Osteocyte (in vitro differentiated cells): ENCODE measurements around the gene UNC80. TPM values are rescaled to one million over a fixed set of nuclear protein-coding genes. Genes with fewer than 3 reads are reported as not detected.

ENCODE experiments used
- DNase-seq: peaks from one replicate; pipeline ENCODE4 v3.0.0; 2021; ENCODE audit warnings: mixed read lengths; ENCODE audit not compliant: unreplicated experiment; ENCODE audit errors: extremely low spot score
- H3K27ac Mint-ChIP-seq: one replicate; pipeline ENCODE4 v1.8.0; 2021; ENCODE audit warnings: mild to moderate bottlenecking, mixed read lengths; ENCODE audit not compliant: unreplicated experiment
- H3K27me3 Mint-ChIP-seq: one replicate; pipeline ENCODE4 v1.8.0; 2021; ENCODE audit warnings: mixed read lengths; ENCODE audit not compliant: unreplicated experiment
- H3K36me3 Mint-ChIP-seq: one replicate; pipeline ENCODE4 v1.8.0; 2021; ENCODE audit warnings: mixed read lengths; ENCODE audit not compliant: unreplicated experiment
- H3K4me1 Mint-ChIP-seq: one replicate; pipeline ENCODE4 v1.8.0; 2021; ENCODE audit warnings: mixed read lengths; ENCODE audit not compliant: unreplicated experiment
- H3K4me3 Mint-ChIP-seq: one replicate; pipeline ENCODE4 v1.8.0; 2021; ENCODE audit warnings: mild to moderate bottlenecking, moderate library complexity, mixed read lengths; ENCODE audit not compliant: unreplicated experiment
- H3K9me3 Mint-ChIP-seq: one replicate; pipeline ENCODE4 v1.8.0; 2021; ENCODE audit warnings: mixed read lengths; ENCODE audit not compliant: unreplicated experiment
- CTCF ChIP-seq: fragments of 200-600 bp; sonication (generic); IDR thresholded peaks from 2 replicates; pipeline ENCODE4 v1.5.0; 2021; ENCODE audit warnings: antibody characterized with exemption, mild to moderate bottlenecking, moderate library complexity
- total RNA-seq: library from RNA; stranded (reverse); gene quantifications from 2 replicates; pipeline ENCODE4 v1.2.1, GENCODE V29; 2021

The UNC80 gene
- total RNA-seq, 1 donor from 2014 or later: not detected

DNA sequence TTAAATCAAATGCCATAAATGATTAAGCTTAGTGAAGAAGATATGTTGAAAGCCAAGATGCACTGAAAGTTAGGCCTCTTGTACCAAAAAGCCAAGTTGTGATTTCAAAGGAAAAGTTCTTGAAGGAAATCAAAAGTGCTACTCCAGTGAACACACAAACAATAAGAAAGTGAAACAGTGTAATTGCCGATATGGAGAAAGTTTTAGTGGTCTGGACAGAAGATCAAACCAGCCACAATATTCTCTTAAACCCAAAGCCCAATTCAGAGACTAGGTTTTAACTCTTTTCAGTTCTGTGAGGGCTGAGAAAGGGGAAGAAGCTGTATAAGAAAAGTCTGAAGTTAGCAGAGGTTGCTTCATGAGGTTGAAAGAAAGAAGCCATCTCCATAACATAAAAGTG is 129.0 kb downstream of the UNC80 start:
- TF ChIP-seq CTCF: no peak
- H3K4me1 Mint-ChIP-seq: no peaks in the 10 kb centered on the region
- no peak overlapping the region for H3K27ac Mint-ChIP-seq
- no peak overlapping the region for H3K4me3 Mint-ChIP-seq
- H3K9me3 Mint-ChIP-seq: peaks cover 4% of the 10 kb centered on the region
- no peaks in the 10 kb centered on the region for H3K36me3 Mint-ChIP-seq
- H3K27me3 Mint-ChIP-seq: no peaks in the 10 kb centered on the region
- DNase-seq: no peak

DNA sequence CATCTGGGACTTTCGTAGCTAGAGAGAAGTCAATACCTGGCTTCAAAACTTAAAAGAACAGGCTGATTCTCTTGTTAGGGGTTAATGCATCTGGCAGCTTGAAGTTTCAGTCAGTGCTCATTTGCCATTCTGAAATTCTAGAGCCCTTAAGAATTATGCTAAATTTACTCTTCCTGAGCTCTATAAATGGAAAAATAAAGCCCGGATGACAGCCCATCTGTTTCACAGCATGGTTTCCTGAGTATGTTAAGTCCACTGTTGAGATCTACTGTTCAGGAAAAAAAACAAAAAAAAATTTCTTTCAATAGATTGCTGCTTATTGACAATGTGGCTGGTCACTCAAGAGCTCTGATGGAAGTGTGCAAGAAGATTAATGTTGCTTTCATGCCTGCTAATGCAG is 129.5 kb downstream of the UNC80 start:
- TF ChIP-seq CTCF: no peak
- no peak overlapping the region for H3K27ac Mint-ChIP-seq
- no peaks in the 10 kb centered on the region for H3K36me3 Mint-ChIP-seq
- H3K9me3 Mint-ChIP-seq: peaks cover 4% of the 10 kb centered on the region
- no peaks in the 10 kb centered on the region for H3K27me3 Mint-ChIP-seq
- H3K4me1 Mint-ChIP-seq: no peaks in the 10 kb centered on the region
- no peak overlapping the region for H3K4me3 Mint-ChIP-seq
- DNase-seq: no peak

DNA sequence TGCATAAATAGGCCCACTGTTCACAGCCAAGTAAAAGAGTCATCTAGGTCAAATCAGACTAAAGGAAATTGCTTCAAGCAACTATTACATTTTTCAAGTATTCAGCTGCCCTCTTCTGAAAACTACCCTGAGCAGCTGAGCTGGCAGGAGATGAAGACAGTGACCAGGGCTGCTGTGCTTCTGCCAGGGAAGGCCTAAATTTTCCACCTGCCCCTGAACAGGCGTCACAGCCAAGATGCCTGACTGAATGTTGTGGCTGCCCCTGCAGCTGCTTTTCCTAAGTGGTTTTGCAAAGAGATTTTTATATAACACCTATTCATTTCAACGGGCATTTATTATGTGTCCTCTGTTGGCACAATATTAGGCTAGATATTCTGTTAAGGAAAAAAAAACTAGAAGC is 134.1 kb downstream of the UNC80 start:
- no peak overlapping the region for H3K4me3 Mint-ChIP-seq
- DNase-seq: no peak
- no peaks in the 10 kb centered on the region for H3K9me3 Mint-ChIP-seq
- H3K27me3 Mint-ChIP-seq: no peaks in the 10 kb centered on the region
- H3K27ac Mint-ChIP-seq: no peak overlapping the region
- H3K4me1 Mint-ChIP-seq: no peaks in the 10 kb centered on the region
- H3K36me3 Mint-ChIP-seq: no peaks in the 10 kb centered on the region
- no peak for TF ChIP-seq CTCF

GRCh38 chr2:209907746-209908145 is 136.1 kb downstream of the UNC80 start:
- Mint-ChIP-seq H3K9me3 (no peaks in the 10 kb centered on the region), H3K4me1 (no peaks in the 10 kb centered on the region), H3K36me3 (no peaks in the 10 kb centered on the region), H3K4me3 (no peak overlapping the region), H3K27ac (no peak overlapping the region), H3K27me3 (no peaks in the 10 kb centered on the region)
- DNase-seq: no peak
- no peak for TF ChIP-seq CTCF

DNA sequence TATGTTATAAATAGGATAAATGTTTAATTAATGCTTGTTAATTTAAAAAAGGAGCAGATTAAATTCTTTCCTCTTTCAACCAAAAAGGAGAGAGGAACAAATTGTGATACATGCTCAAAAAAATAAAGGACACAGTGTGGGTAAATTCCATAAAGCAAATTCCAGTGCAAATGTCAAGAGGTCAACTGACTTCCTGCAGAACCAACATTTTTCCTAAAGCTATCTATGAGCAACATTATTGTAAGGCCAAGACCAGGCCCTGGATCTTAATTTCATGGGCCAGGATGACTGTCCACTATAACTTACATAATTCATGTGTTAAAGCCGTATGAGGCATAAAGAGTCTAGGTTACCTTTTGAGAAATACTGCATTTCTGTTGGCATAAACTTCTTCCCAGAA is 136.9 kb downstream of the UNC80 start:
- Mint-ChIP-seq H3K27ac (no peak overlapping the region), H3K27me3 (no peaks in the 10 kb centered on the region), H3K36me3 (no peaks in the 10 kb centered on the region), H3K4me3 (no peak overlapping the region), H3K9me3 (no peaks in the 10 kb centered on the region), H3K4me1 (no peaks in the 10 kb centered on the region)
- DNase-seq: no peak
- no peak for TF ChIP-seq CTCF
